DOHH2 (cell line): Measurements from ENCODE around the gene EFEMP1.

Experiments used
- CTCF ChIP-seq: fragments of 200-600 bp; sonication (generic); IDR thresholded peaks from one replicate; pipeline ENCODE4 v1.5.1; 2014; ENCODE audit warnings: antibody characterized with exemption, mild to moderate bottlenecking, low read depth, low read length; ENCODE audit not compliant: poor library complexity, severe bottlenecking
- EZH2phosphoT487 ChIP-seq: fragments of 200-600 bp; sonication (generic); IDR thresholded peaks from 2 replicates; pipeline ENCODE4 v1.6.1; 2017; ENCODE audit warnings: borderline replicate concordance, mild to moderate bottlenecking, antibody characterized with exemption, low read length, moderate library complexity, mixed read lengths

GRCh38 chr2:55901941-55902340 is 21.6 kb downstream of the EFEMP1 start:
- no peak for TF ChIP-seq CTCF
- no peak for TF ChIP-seq EZH2phosphoT487
